Hepatocyte (in vitro differentiated cells): ENCODE results near the gene PTPRN2. TPM values are rescaled to one million over a fixed set of nuclear protein-coding genes. Genes with fewer than 3 reads are reported as not detected.

Source experiments
- DNase-seq: peaks from one replicate; pipeline ENCODE4 v3.0.0-alpha.2; 2016; ENCODE audit warnings: low spot score
- H2AFZ ChIP-seq: fragments of 200-600 bp; sonication (generic); 2 replicates; pipeline ENCODE4 v1.6.0; 2016; ENCODE audit warnings: antibody characterized with exemption, mild to moderate bottlenecking
- H3K27ac ChIP-seq: fragments of 200-600 bp; sonication (generic); 2 replicates; pipeline ENCODE4 v1.5.1; 2016; ENCODE audit warnings: mild to moderate bottlenecking
- H3K27me3 ChIP-seq: fragments of 200-600 bp; sonication (generic); 2 replicates; pipeline ENCODE4 v1.6.1; 2016
- H3K36me3 ChIP-seq: fragments of 200-600 bp; sonication (generic); replicated peaks from 2 replicates; pipeline ENCODE4 v1.5.1; 2016; ENCODE audit warnings: low read depth; ENCODE audit not compliant: insufficient read depth
- H3K4me1 ChIP-seq: fragments of 200-600 bp; sonication (generic); 2 replicates; pipeline ENCODE4 v1.5.1; 2016; ENCODE audit warnings: mild to moderate bottlenecking, moderate library complexity; ENCODE audit not compliant: insufficient read depth
- H3K4me2 ChIP-seq: fragments of 200-600 bp; sonication (generic); 2 replicates; pipeline ENCODE4 v1.6.0; 2016
- H3K4me3 ChIP-seq: fragments of 200-600 bp; sonication (generic); 2 replicates; pipeline ENCODE4 v1.5.1; 2016; ENCODE audit warnings: mild to moderate bottlenecking
- H3K79me2 ChIP-seq: fragments of 200-600 bp; sonication (generic); 2 replicates; pipeline ENCODE4 v1.6.0; 2017; ENCODE audit warnings: mild to moderate bottlenecking
- H3K9me2 ChIP-seq: fragments of 200-600 bp; sonication (generic); replicated peaks from 2 replicates; pipeline ENCODE4 v1.6.0; 2017; ENCODE audit warnings: mild to moderate bottlenecking; ENCODE audit not compliant: insufficient read depth
- H3K9me3 ChIP-seq: fragments of 200-600 bp; sonication (generic); 2 replicates; pipeline ENCODE4 v1.5.1; 2016; ENCODE audit warnings: low read depth, mild to moderate bottlenecking
- H4K20me1 ChIP-seq: fragments of 200-600 bp; sonication (generic); 2 replicates; pipeline ENCODE4 v1.6.0; 2016; ENCODE audit warnings: mild to moderate bottlenecking; ENCODE audit not compliant: insufficient read depth, poor library complexity, severe bottlenecking
- CTCF ChIP-seq: fragments of 200-600 bp; sonication (generic); IDR thresholded peaks from 2 replicates; pipeline ENCODE4 v1.5.1; 2016; ENCODE audit warnings: antibody characterized with exemption, mild to moderate bottlenecking; ENCODE audit not compliant: poor library complexity
- EZH2 ChIP-seq: fragments of 200-600 bp; sonication (generic); IDR thresholded peaks from 2 replicates; pipeline ENCODE4 v1.6.1; 2016; ENCODE audit warnings: antibody characterized with exemption, mild to moderate bottlenecking, borderline replicate concordance
- EZH2phosphoT487 ChIP-seq: fragments of 200-600 bp; sonication (generic); IDR thresholded peaks from one replicate; pipeline ENCODE4 v1.6.1; 2018; ENCODE audit warnings: antibody characterized with exemption, mild to moderate bottlenecking, low read depth, moderate library complexity; ENCODE audit not compliant: unreplicated experiment, severe bottlenecking
- WGBS: methylation state at CpG from one replicate; pipeline ENCODE4 v1.1.6; 2016; ENCODE audit warnings: low lambda C conversion rate; ENCODE audit errors: missing lambda C conversion rate; 5-methylcytosine and 5-hydroxymethylcytosine counted together
- polyA plus RNA-seq: library from polyadenylated mRNA; unstranded; fragments of >200 nt; fragmentation: Nextera tagmentation; extraction: Ambion mirVana; gene quantifications from 2 replicates; pipeline ENCODE4 v1.2.1, GENCODE V29; 2016
- total RNA-seq: library from RNA; depleted of rRNA; stranded (reverse); fragments of >200 nt; gene quantifications from 2 replicates; pipeline ENCODE4 v1.2.3, GENCODE V29; 2014

PTPRN2 gene
- total and polyA plus RNA-seq, 2 experiments from 2014 or later = 2.1 to 3.3 TPM

GRCh38 chr7:157627646-157628045, 960.0 kb downstream of the PTPRN2 start:
- WGBS = 83% methylated on average over 8 of the region's 8 CpGs
- peaks cover 16% of the 10 kb centered on the region for H3K27me3 ChIP-seq

GRCh38 chr7:157627033-157627432, 960.6 kb downstream of the PTPRN2 start:
- WGBS = 82% methylated on average over 8 of the region's 8 CpGs
- H3K9me2 ChIP-seq = no peaks in the 10 kb centered on the region
- H4K20me1 ChIP-seq = no peaks in the 10 kb centered on the region
- no peaks in the 10 kb centered on the region for H3K36me3 ChIP-seq
- H3K27me3 ChIP-seq = peaks cover 16% of the 10 kb centered on the region
- no peak for DNase-seq
- no peak overlapping the region for H3K4me3 ChIP-seq
- H3K27ac ChIP-seq = no peak overlapping the region
- no peaks in the 10 kb centered on the region for H3K4me1 ChIP-seq
- H3K79me2 ChIP-seq = no peaks in the 10 kb centered on the region
- H3K9me3 ChIP-seq = no peaks in the 10 kb centered on the region
- TF ChIP-seq EZH2 (no peak), CTCF (no peak), EZH2phosphoT487 (no peak)
- H2AFZ ChIP-seq = no peak overlapping the region
- H3K4me2 ChIP-seq = no peak overlapping the region

More at GRCh38 chr7:157627646-157628045, 960.0 kb downstream of the PTPRN2 start:
- H3K4me1 ChIP-seq = no peaks in the 10 kb centered on the region
- no peak overlapping the region for H3K4me2 ChIP-seq
- no peaks in the 10 kb centered on the region for H3K9me2 ChIP-seq
- no peaks in the 10 kb centered on the region for H3K36me3 ChIP-seq
- H3K27ac ChIP-seq = no peak overlapping the region
- no peak overlapping the region for H2AFZ ChIP-seq
- no peaks in the 10 kb centered on the region for H3K9me3 ChIP-seq
- no peak for TF ChIP-seq EZH2phosphoT487
- TF ChIP-seq CTCF = no peak
- no peak for TF ChIP-seq EZH2
- no peak overlapping the region for H3K4me3 ChIP-seq
- DNase-seq = no peak
- no peaks in the 10 kb centered on the region for H4K20me1 ChIP-seq
- no peaks in the 10 kb centered on the region for H3K79me2 ChIP-seq

- Histone ChIP-seq H3K9me3 (no peaks in the 10 kb centered on the region), H3K4me3 (no peak overlapping the region), H3K4me1 (no peaks in the 10 kb centered on the region), H3K4me2 (no peak overlapping the region), H3K27ac (no peak overlapping the region), H2AFZ (no peak overlapping the region), H3K79me2 (no peaks in the 10 kb centered on the region), H4K20me1 (no peaks in the 10 kb centered on the region), H3K27me3 (peaks cover 16% of the 10 kb centered on the region), H3K36me3 (no peaks in the 10 kb centered on the region), H3K9me2 (no peaks in the 10 kb centered on the region)
- TF ChIP-seq EZH2phosphoT487 (no peak), CTCF (no peak), EZH2 (no peak)
- no peak for DNase-seq
- 88% methylated on average over 11 of the region's 11 CpGs for WGBS
These were observed 961.5 kb downstream of the PTPRN2 start for GRCh38 chr7:157625973-157626742.
